Choroid plexus epithelial cell (primary cell): ENCODE results near the gene SLC38A10.

Experiments used
- DNase-seq: peaks from one replicate; pipeline ENCODE4 v3.0.0-alpha.2; 2010; ENCODE audit warnings: low read depth
- H3K4me3 ChIP-seq: 2 replicates; pipeline ENCODE4 v1.5.1; 2011; ENCODE audit warnings: low read depth, mild to moderate bottlenecking, control low read depth, low read length, moderate library complexity
- TF ChIP-seq, protein P1 (sequence below): conservative IDR thresholded peaks from 2 replicates; pipeline ENCODE4 v1.5.1; 2011; ENCODE audit warnings: low read depth, mild to moderate bottlenecking, control low read depth, inconsistent platforms, low read length, moderate library complexity

Gene SLC38A10

GRCh38 chr17:81222906-81223761 is 72.0 kb downstream of the SLC38A10 start, which contains the start of gene CEP131:
Gene CEP131, minus strand, starts transcription at chr17:81222965. Its CDS starts 2,909 bp downstream, at chr17:81220056.
- DNase-seq, result peak; percentile 99
- H3K4me3 ChIP-seq, result peak within 1 kb of the TSS; percentile 71
- TF ChIP-seq, protein P1, sequence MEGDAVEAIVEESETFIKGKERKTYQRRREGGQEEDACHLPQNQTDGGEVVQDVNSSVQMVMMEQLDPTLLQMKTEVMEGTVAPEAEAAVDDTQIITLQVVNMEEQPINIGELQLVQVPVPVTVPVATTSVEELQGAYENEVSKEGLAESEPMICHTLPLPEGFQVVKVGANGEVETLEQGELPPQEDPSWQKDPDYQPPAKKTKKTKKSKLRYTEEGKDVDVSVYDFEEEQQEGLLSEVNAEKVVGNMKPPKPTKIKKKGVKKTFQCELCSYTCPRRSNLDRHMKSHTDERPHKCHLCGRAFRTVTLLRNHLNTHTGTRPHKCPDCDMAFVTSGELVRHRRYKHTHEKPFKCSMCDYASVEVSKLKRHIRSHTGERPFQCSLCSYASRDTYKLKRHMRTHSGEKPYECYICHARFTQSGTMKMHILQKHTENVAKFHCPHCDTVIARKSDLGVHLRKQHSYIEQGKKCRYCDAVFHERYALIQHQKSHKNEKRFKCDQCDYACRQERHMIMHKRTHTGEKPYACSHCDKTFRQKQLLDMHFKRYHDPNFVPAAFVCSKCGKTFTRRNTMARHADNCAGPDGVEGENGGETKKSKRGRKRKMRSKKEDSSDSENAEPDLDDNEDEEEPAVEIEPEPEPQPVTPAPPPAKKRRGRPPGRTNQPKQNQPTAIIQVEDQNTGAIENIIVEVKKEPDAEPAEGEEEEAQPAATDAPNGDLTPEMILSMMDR, result no peak

GRCh38 chr17:81222620-81222905 is 72.5 kb downstream of the SLC38A10 start:
- TF ChIP-seq, protein P1, result no peak
- DNase-seq, result no peak
- peak overlapping the region; percentile 71 for H3K4me3 ChIP-seq

- peak overlapping the region; percentile 71 for H3K4me3 ChIP-seq
- DNase-seq, result no peak
- TF ChIP-seq, protein P1, result no peak
Observed at GRCh38 chr17:81221842-81222619, 73.1 kb downstream of the SLC38A10 start.

DNA sequence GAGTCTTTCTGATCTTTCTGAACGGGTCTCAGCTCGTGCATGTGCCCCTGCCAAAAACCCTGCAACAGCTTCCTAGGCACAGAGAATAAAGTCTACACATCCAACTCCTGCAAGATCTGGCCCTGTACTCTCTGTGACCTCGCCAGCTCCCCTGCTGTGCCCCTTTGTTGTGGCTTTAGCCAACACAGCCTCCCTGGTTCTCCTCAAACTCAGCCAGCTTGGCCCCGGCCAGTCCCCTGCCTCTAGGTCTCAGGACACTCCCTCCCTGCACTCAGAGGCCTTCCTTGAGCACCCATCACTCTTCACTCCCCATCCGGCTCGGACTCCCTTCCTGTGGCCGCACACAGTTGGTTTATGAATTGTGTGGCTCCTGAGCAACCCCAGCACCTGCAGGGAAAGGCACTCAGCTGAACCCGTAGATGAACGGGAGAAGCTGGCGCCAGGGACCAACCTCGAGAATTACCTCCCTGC is 73.7 kb downstream of the SLC38A10 start:
- TF ChIP-seq, protein P1, result no peak
- H3K4me3 ChIP-seq, result no peak overlapping the region
- no peak for DNase-seq

DNA sequence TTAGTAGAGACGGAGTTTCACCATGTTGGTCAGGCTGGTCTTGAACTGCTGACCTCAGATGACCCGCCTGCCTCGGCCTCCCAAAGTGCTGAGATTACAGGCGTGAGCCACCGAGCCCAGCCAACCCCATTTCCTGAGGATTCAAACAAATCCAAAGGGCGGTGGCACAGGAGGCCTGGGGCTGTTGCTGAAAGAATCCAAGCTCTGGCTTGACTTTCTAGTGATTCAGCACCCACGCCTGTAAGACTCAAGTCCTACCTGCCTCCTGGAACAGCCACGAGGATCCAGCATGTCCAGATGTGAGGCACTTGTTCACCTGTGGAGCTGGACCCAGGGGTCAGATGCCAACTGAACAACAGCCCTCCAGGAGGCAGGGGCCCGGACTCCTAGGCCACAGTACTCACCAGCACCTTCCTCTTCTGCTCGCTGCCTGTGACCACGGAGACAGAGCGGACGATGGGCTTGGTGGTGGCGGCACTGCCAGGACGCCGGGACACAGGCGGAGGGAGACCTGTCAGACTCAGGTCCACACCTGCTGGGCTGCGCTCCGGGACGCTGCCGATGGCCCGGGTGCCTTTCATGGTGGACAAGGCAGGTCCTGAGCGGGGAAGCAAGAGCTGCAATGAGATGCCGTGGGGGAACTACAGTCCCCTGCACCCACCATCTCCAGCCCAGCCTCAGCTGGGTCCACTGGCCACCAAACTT is 75.5 kb downstream of the SLC38A10 start:
- no peak overlapping the region for H3K4me3 ChIP-seq
- no peak for DNase-seq
- TF ChIP-seq, protein P1, result no peak

- TF ChIP-seq, protein P1, result no peak
- H3K4me3 ChIP-seq, result no peak overlapping the region
- DNase-seq, result no peak
Observed at GRCh38 chr17:81218991-81219390, 76.1 kb downstream of the SLC38A10 start.
